Measurements from ENCODE around the gene EIF4EBP3. TPM values are rescaled to one million over a fixed set of nuclear protein-coding genes. Genes with fewer than 3 reads are reported as not detected.

Gene EIF4EBP3
- total RNA-seq, 1 experiment from 2014 or later = 7.3 TPM

- Histone ChIP-seq H3K9me2 (replicated peaks; ENCODE audit: insufficient read depth, low read length) (no peaks in the 10 kb centered on the region), H3K9ac (ENCODE audit: low read length) (no peak overlapping the region; the same call in 1 of the 2 replicates), H3K27me3 (ENCODE audit: low read length) (no peaks in the 10 kb centered on the region), H3K27ac (ENCODE audit: low read length) (no peak overlapping the region), H3K4me2 (ENCODE audit: low read depth, low read length, poor library complexity, severe bottlenecking) (no peak overlapping the region), H4K20me1 (ENCODE audit: insufficient read depth, low read depth, low read length) (no peaks in the 10 kb centered on the region; the same call in 1 of the 2 replicates), H3K79me2 (ENCODE audit: low read length) (peaks cover 42% of the 10 kb centered on the region), H3K36me3 (ENCODE audit: insufficient read depth, low read length) (no peaks in the 10 kb centered on the region), H3K4me1 (ENCODE audit: low read length) (peaks cover 26% of the 10 kb centered on the region), H3K9me3 (ENCODE audit: low read length) (no peaks in the 10 kb centered on the region), H3K4me3 (ENCODE audit: low read length) (no peak overlapping the region), H2AFZ (ENCODE audit: low read length) (no peak overlapping the region)
- DNase-seq = no peak
These were observed 19.2 kb downstream of the EIF4EBP3 start for GRCh38 chr5:140566665-140567064.

GRCh38 chr5:140567136-140567818, 19.8 kb downstream of the EIF4EBP3 start:
- Histone ChIP-seq H3K4me3 (ENCODE audit: low read length) (no peak overlapping the region), H3K4me2 (ENCODE audit: low read depth, low read length, poor library complexity, severe bottlenecking) (no peak overlapping the region), H3K27me3 (ENCODE audit: low read length) (no peaks in the 10 kb centered on the region), H3K9me3 (ENCODE audit: low read length) (no peaks in the 10 kb centered on the region), H3K36me3 (ENCODE audit: insufficient read depth, low read length) (no peaks in the 10 kb centered on the region), H2AFZ (ENCODE audit: low read length) (no peak overlapping the region), H4K20me1 (ENCODE audit: insufficient read depth, low read depth, low read length) (no peaks in the 10 kb centered on the region; the same call in 1 of the 2 replicates), H3K27ac (ENCODE audit: low read length) (no peak overlapping the region), H3K4me1 (ENCODE audit: low read length) (peaks cover 26% of the 10 kb centered on the region), H3K9ac (ENCODE audit: low read length) (no peak overlapping the region), H3K79me2 (ENCODE audit: low read length) (peaks cover 42% of the 10 kb centered on the region), H3K9me2 (replicated peaks; ENCODE audit: insufficient read depth, low read length) (no peaks in the 10 kb centered on the region)
- DNase-seq = peak; percentile 10

- H3K4me2 ChIP-seq (ENCODE audit: low read depth, low read length, poor library complexity, severe bottlenecking) = no peak overlapping the region
- no peak overlapping the region for H3K4me3 ChIP-seq (ENCODE audit: low read length)
- no peaks in the 10 kb centered on the region for H3K9me2 ChIP-seq (replicated peaks; ENCODE audit: insufficient read depth, low read length)
- H3K9me3 ChIP-seq (ENCODE audit: low read length) = no peaks in the 10 kb centered on the region
- H3K27me3 ChIP-seq (ENCODE audit: low read length) = no peaks in the 10 kb centered on the region
- no peak overlapping the region for H2AFZ ChIP-seq (ENCODE audit: low read length)
- H3K9ac ChIP-seq (ENCODE audit: low read length) = no peak overlapping the region
- peak; percentile 32 for DNase-seq
- peaks cover 22% of the 10 kb centered on the region for H3K4me1 ChIP-seq (ENCODE audit: low read length)
- no peaks in the 10 kb centered on the region; the same call in 1 of the 2 replicates for H4K20me1 ChIP-seq (ENCODE audit: insufficient read depth, low read depth, low read length)
- H3K36me3 ChIP-seq (ENCODE audit: insufficient read depth, low read length) = no peaks in the 10 kb centered on the region
- H3K79me2 ChIP-seq (ENCODE audit: low read length) = peaks cover 36% of the 10 kb centered on the region
- no peak overlapping the region for H3K27ac ChIP-seq (ENCODE audit: low read length)
These were observed 20.4 kb downstream of the EIF4EBP3 start for GRCh38 chr5:140567871-140568270.

- Histone ChIP-seq H3K27ac (ENCODE audit: low read length) (no peak overlapping the region), H3K4me1 (ENCODE audit: low read length) (peaks cover 16% of the 10 kb centered on the region), H3K4me3 (ENCODE audit: low read length) (no peak overlapping the region), H3K9ac (ENCODE audit: low read length) (no peak overlapping the region), H3K36me3 (ENCODE audit: insufficient read depth, low read length) (no peaks in the 10 kb centered on the region), H2AFZ (ENCODE audit: low read length) (no peak overlapping the region), H3K27me3 (ENCODE audit: low read length) (no peaks in the 10 kb centered on the region), H4K20me1 (ENCODE audit: insufficient read depth, low read depth, low read length) (no peaks in the 10 kb centered on the region; the same call in 1 of the 2 replicates), H3K9me2 (replicated peaks; ENCODE audit: insufficient read depth, low read length) (no peaks in the 10 kb centered on the region), H3K79me2 (ENCODE audit: low read length) (peaks cover 29% of the 10 kb centered on the region), H3K4me2 (ENCODE audit: low read depth, low read length, poor library complexity, severe bottlenecking) (no peak overlapping the region), H3K9me3 (ENCODE audit: low read length) (no peaks in the 10 kb centered on the region)
- peak; percentile 34 for DNase-seq
These were observed 21.1 kb downstream of the EIF4EBP3 start for GRCh38 chr5:140568443-140569063.

DNA sequence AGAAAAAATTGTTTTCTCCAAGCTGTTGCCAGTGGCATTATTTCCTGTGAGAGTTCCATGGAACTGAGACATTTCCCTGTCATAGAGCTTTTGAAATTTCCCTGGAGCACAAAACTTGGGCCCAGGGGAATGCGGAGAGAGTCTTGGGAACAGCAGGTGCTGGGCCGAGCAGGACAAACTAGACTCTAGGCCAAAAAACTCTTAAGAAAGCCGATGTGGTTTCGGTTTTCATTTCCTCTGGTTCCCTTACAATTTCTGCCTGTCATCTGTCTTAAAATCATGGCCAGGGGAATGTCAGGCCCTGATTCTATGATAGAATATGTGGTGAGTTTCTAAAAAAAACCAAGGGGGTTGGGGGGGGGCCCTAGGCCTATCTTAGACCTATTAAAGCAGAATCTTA, 21.7 kb downstream of the EIF4EBP3 start:
- Histone ChIP-seq H2AFZ (ENCODE audit: low read length) (no peak overlapping the region), H3K4me1 (ENCODE audit: low read length) (peaks cover 13% of the 10 kb centered on the region), H4K20me1 (ENCODE audit: insufficient read depth, low read depth, low read length) (no peaks in the 10 kb centered on the region; the same call in 1 of the 2 replicates), H3K4me2 (ENCODE audit: low read depth, low read length, poor library complexity, severe bottlenecking) (no peak overlapping the region), H3K9ac (ENCODE audit: low read length) (no peak overlapping the region), H3K79me2 (ENCODE audit: low read length) (peaks cover 23% of the 10 kb centered on the region), H3K27ac (ENCODE audit: low read length) (no peak overlapping the region), H3K4me3 (ENCODE audit: low read length) (no peak overlapping the region), H3K36me3 (ENCODE audit: insufficient read depth, low read length) (no peaks in the 10 kb centered on the region), H3K9me3 (ENCODE audit: low read length) (no peaks in the 10 kb centered on the region), H3K27me3 (ENCODE audit: low read length) (no peaks in the 10 kb centered on the region), H3K9me2 (replicated peaks; ENCODE audit: insufficient read depth, low read length) (no peaks in the 10 kb centered on the region)
- DNase-seq = peak; percentile 30

DNA sequence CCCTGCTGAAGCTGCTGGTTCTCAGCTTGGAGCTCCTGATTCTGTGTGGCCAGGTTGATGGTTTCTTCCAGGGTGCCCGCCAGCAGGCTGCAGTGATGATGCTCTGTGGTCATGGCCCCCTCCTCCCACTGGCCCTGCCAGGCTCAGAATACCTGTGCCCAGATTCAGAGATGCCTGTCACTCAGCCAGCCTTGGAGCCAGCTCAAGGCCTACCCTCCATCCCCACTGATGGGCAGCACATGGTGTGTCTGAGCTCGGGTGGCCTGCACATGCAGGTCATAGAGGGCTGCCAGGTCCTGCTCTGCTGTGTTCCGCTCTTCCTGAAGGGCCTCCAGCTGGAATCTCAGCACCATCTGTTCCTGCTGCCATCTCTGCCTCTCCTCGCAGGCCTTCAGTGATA, 22.6 kb downstream of the EIF4EBP3 start:
- no peaks in the 10 kb centered on the region for H3K9me2 ChIP-seq (replicated peaks; ENCODE audit: insufficient read depth, low read length)
- H3K27ac ChIP-seq (ENCODE audit: low read length) = no peak overlapping the region
- no peaks in the 10 kb centered on the region for H3K9me3 ChIP-seq (ENCODE audit: low read length)
- H4K20me1 ChIP-seq (ENCODE audit: insufficient read depth, low read depth, low read length) = no peaks in the 10 kb centered on the region; the same call in 1 of the 2 replicates
- H3K9ac ChIP-seq (ENCODE audit: low read length) = no peak overlapping the region
- DNase-seq = no peak
- H3K4me1 ChIP-seq (ENCODE audit: low read length) = peaks cover 13% of the 10 kb centered on the region
- no peaks in the 10 kb centered on the region for H3K27me3 ChIP-seq (ENCODE audit: low read length)
- H3K4me3 ChIP-seq (ENCODE audit: low read length) = no peak overlapping the region
- peaks cover 18% of the 10 kb centered on the region for H3K79me2 ChIP-seq (ENCODE audit: low read length)
- H3K4me2 ChIP-seq (ENCODE audit: low read depth, low read length, poor library complexity, severe bottlenecking) = no peak overlapping the region
- no peaks in the 10 kb centered on the region for H3K36me3 ChIP-seq (ENCODE audit: insufficient read depth, low read length)
- no peak overlapping the region for H2AFZ ChIP-seq (ENCODE audit: low read length)

DNA sequence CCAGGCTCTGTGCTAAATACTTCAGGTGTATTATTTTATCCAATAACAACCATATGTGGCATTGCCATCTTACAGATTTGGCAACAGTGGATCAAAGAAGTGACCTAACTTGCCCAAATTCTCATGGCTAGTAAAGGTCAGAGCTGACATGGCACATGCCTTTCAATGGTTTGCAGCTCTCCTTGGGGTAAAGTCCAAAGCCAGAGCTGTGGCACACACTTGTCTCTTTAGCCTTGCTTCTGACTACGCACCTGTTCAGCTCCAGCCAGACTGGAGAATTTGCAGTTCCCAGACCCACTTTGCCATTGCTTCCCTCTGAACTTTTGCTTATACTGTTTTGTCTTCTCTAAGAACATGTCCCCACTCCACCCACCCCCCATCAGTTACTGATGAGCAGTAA, 23.0 kb downstream of the EIF4EBP3 start:
- H3K4me2 ChIP-seq (ENCODE audit: low read depth, low read length, poor library complexity, severe bottlenecking) = no peak overlapping the region

DNA sequence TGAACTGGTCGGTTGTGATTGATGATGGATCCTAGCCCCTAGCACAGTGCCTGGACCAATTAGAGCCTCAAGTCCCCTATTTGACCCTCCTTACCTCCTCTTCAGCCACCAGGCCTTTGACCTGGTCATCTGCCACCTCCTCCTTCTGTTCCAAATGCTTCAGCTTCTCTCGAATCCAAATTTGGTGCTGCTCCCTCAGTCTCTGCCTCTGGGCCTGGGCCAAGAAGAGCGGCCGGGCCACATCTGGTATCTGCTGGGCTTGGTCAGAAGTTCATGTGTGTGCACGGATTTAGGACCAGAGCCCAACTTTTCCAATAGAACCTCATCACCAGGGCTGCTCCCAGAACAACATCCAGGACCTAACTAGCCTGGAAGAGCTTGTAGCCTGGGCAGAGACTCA, 23.6 kb downstream of the EIF4EBP3 start:
- Histone ChIP-seq H3K27me3 (ENCODE audit: low read length) (no peaks in the 10 kb centered on the region), H3K9me3 (ENCODE audit: low read length) (no peaks in the 10 kb centered on the region), H2AFZ (ENCODE audit: low read length) (no peak overlapping the region), H4K20me1 (ENCODE audit: insufficient read depth, low read depth, low read length) (no peaks in the 10 kb centered on the region; the same call in 1 of the 2 replicates), H3K79me2 (ENCODE audit: low read length) (peaks cover 7% of the 10 kb centered on the region), H3K4me2 (ENCODE audit: low read depth, low read length, poor library complexity, severe bottlenecking) (no peak overlapping the region), H3K9me2 (replicated peaks; ENCODE audit: insufficient read depth, low read length) (no peaks in the 10 kb centered on the region), H3K4me1 (ENCODE audit: low read length) (peaks cover 4% of the 10 kb centered on the region), H3K4me3 (ENCODE audit: low read length) (no peak overlapping the region), H3K27ac (ENCODE audit: low read length) (no peak overlapping the region), H3K9ac (ENCODE audit: low read length) (no peak overlapping the region), H3K36me3 (ENCODE audit: insufficient read depth, low read length) (no peaks in the 10 kb centered on the region)
- DNase-seq = no peak

More for the DNA sequence above, 23.0 kb downstream of the EIF4EBP3 start:
- H3K9me3 ChIP-seq (ENCODE audit: low read length) = no peaks in the 10 kb centered on the region
- H3K27ac ChIP-seq (ENCODE audit: low read length) = no peak overlapping the region
- H3K9me2 ChIP-seq (replicated peaks; ENCODE audit: insufficient read depth, low read length) = no peaks in the 10 kb centered on the region
- no peaks in the 10 kb centered on the region for H3K36me3 ChIP-seq (ENCODE audit: insufficient read depth, low read length)
- peaks cover 14% of the 10 kb centered on the region for H3K79me2 ChIP-seq (ENCODE audit: low read length)
- H2AFZ ChIP-seq (ENCODE audit: low read length) = no peak overlapping the region
- peaks cover 10% of the 10 kb centered on the region for H3K4me1 ChIP-seq (ENCODE audit: low read length)
- no peaks in the 10 kb centered on the region for H3K27me3 ChIP-seq (ENCODE audit: low read length)
- no peak overlapping the region for H3K4me3 ChIP-seq (ENCODE audit: low read length)
- no peaks in the 10 kb centered on the region; the same call in 1 of the 2 replicates for H4K20me1 ChIP-seq (ENCODE audit: insufficient read depth, low read depth, low read length)
- DNase-seq = no peak
- no peak overlapping the region for H3K9ac ChIP-seq (ENCODE audit: low read length)

Data from Karpas-422 (cell line).